Esophagus (tissue), 2 donors: ENCODE results near the gene MRPS18A. TPM values are rescaled to one million over a fixed set of nuclear protein-coding genes. Genes with fewer than 3 reads are reported as not detected.

Experiments used
- H3K27ac ChIP-seq, 2 donors: one replicate each; pipeline ENCODE4 v1.5.1; 2013; ENCODE audit warnings: low read depth in 2 of 2, mild to moderate bottlenecking in 2 of 2, inconsistent platforms in 1 of 2, low read length in 1 of 2, moderate library complexity in 1 of 2
- H3K27me3 ChIP-seq, 2 donors: one replicate each; pipeline ENCODE4 v1.6.1; 2013; ENCODE audit warnings: low read length in 2 of 2, control low read depth in 1 of 2, mild to moderate bottlenecking in 1 of 2; ENCODE audit not compliant: insufficient read depth in 2 of 2, control insufficient read depth in 1 of 2
- H3K36me3 ChIP-seq, 2 donors: one replicate each; pipeline ENCODE4 v1.6.1; 2013; ENCODE audit warnings: low read length in 1 of 2; ENCODE audit not compliant: control insufficient read depth in 2 of 2, insufficient read depth in 2 of 2
- H3K4me1 ChIP-seq, 2 donors: one replicate each; pipeline ENCODE4 v1.6.1; 2013; ENCODE audit warnings: low read length in 1 of 2; ENCODE audit not compliant: control insufficient read depth in 2 of 2, insufficient read depth in 2 of 2
- H3K4me3 ChIP-seq, 2 donors: one replicate each; pipeline ENCODE4 v1.5.1; 2013; ENCODE audit warnings: low read length in 2 of 2, mild to moderate bottlenecking in 2 of 2, low read depth in 1 of 2, moderate library complexity in 1 of 2
- H3K9me3 ChIP-seq, 2 donors: one replicate each; pipeline ENCODE4 v1.6.1; 2013; ENCODE audit warnings: mild to moderate bottlenecking in 2 of 2, low read depth in 1 of 2, low read length in 1 of 2, moderate library complexity in 1 of 2; ENCODE audit not compliant: control insufficient read depth in 2 of 2, insufficient read depth in 1 of 2
- WGBS, 2 donors: extraction: QIAGEN DNeasy Blood & Tissue Kit; methylation state at CpG; one replicate each; pipeline ENCODE4 v1.1.7; 2013; 5-methylcytosine and 5-hydroxymethylcytosine counted together
- polyA plus RNA-seq, 2 donors: library from polyadenylated mRNA; stranded (reverse); fragments of 200-250 nt; gene quantifications; one replicate each; pipeline ENCODE4 v1.2.3, GENCODE V29; 2013
- donor health status: healthy with polysubstance abuse.
- donor health status: Bipolar disorder and iron deficiency.

Gene MRPS18A
- polyA plus RNA-seq, 2 donors, result 33.3 to 70.0 TPM

GRCh38 chr6:43708860-43709653, 21.5 kb upstream of the MRPS18A start:
- WGBS, 2 donors, result 43 to 53% methylated on average over 5 of the region's 5 CpGs
- no peaks in the 10 kb centered on the region for H3K36me3 ChIP-seq
- peak overlapping the region; percentile 43 to 48 for H3K27ac ChIP-seq
- no peaks in the 10 kb centered on the region for H3K9me3 ChIP-seq
- no peak overlapping the region for H3K4me3 ChIP-seq
- peaks cover 0 to 1% of the 10 kb centered on the region in 2 donors for H3K4me1 ChIP-seq
- H3K27me3 ChIP-seq, result no peaks in the 10 kb centered on the region

- Histone ChIP-seq H3K36me3 (no peaks in the 10 kb centered on the region), H3K4me1 (peaks cover 3 to 5% of the 10 kb centered on the region in 2 donors), H3K27me3 (no peaks in the 10 kb centered on the region), H3K27ac (no peak overlapping the region), H3K9me3 (no peaks in the 10 kb centered on the region), H3K4me3 (no peak overlapping the region)
- WGBS, 2 donors, result 64 to 66% methylated on average over 1 of the region's 1 CpG
Measured at GRCh38 chr6:43707767-43708166, 20.2 kb upstream of the MRPS18A start.

GRCh38 chr6:43707269-43707668, 19.7 kb upstream of the MRPS18A start:
- H3K36me3 ChIP-seq, result no peaks in the 10 kb centered on the region
- H3K27ac ChIP-seq, result no peak overlapping the region
- H3K27me3 ChIP-seq, result no peaks in the 10 kb centered on the region
- peaks cover 3 to 5% of the 10 kb centered on the region in 2 donors for H3K4me1 ChIP-seq
- H3K4me3 ChIP-seq, result no peak overlapping the region
- 89 to 91% methylated on average over 7 of the region's 7 CpGs for WGBS, 2 donors
- no peaks in the 10 kb centered on the region for H3K9me3 ChIP-seq

GRCh38 chr6:43706788-43707187, 19.2 kb upstream of the MRPS18A start:
- 67 to 76% methylated on average over 8 of the region's 8 CpGs for WGBS, 2 donors
- no peaks in the 10 kb centered on the region for H3K27me3 ChIP-seq
- H3K36me3 ChIP-seq, result no peaks in the 10 kb centered on the region
- no peak overlapping the region for H3K27ac ChIP-seq
- H3K4me1 ChIP-seq, result peaks cover 3 to 9% of the 10 kb centered on the region in 2 donors
- H3K4me3 ChIP-seq, result no peak overlapping the region
- no peaks in the 10 kb centered on the region for H3K9me3 ChIP-seq

- H3K9me3 ChIP-seq, result no peaks in the 10 kb centered on the region
- H3K4me1 ChIP-seq, result peaks cover 3 to 9% of the 10 kb centered on the region in 2 donors
- H3K4me3 ChIP-seq, result no peak overlapping the region
- peak overlapping the region in 1 of 2 donors; percentile 8 for H3K27ac ChIP-seq
- no peaks in the 10 kb centered on the region for H3K27me3 ChIP-seq
- 38 to 39% methylated on average over 3 of the region's 3 CpGs for WGBS, 2 donors
- H3K36me3 ChIP-seq, result no peaks in the 10 kb centered on the region
Measured at GRCh38 chr6:43705996-43706395, 18.4 kb upstream of the MRPS18A start.

- Histone ChIP-seq H3K27ac (peak overlapping the region; percentile 73 to 92), H3K4me3 (no peak overlapping the region), H3K9me3 (no peaks in the 10 kb centered on the region), H3K36me3 (no peaks in the 10 kb centered on the region), H3K27me3 (no peaks in the 10 kb centered on the region), H3K4me1 (peaks cover 6 to 17% of the 10 kb centered on the region in 2 donors)
- 75 to 76% methylated on average over 8 of the region's 8 CpGs for whole genome bisulfite sequencing, 2 donors
Measured at GRCh38 chr6:43703512-43704429, 16.2 kb upstream of the MRPS18A start.

GRCh38 chr6:43702534-43703440, 15.2 kb upstream of the MRPS18A start:
- WGBS, 2 donors, result 18 to 23% methylated on average over 14 to 15 of the region's 15 CpGs
- no peaks in the 10 kb centered on the region for H3K9me3 ChIP-seq
- H3K4me1 ChIP-seq, result peaks cover 6 to 18% of the 10 kb centered on the region in 2 donors
- no peak overlapping the region for H3K4me3 ChIP-seq
- H3K27ac ChIP-seq, result peak overlapping the region; percentile 73 to 92
- no peaks in the 10 kb centered on the region for H3K27me3 ChIP-seq
- H3K36me3 ChIP-seq, result no peaks in the 10 kb centered on the region

GRCh38 chr6:43702171-43702533, 14.6 kb upstream of the MRPS18A start:
- Histone ChIP-seq H3K4me3 (no peak overlapping the region), H3K36me3 (no peaks in the 10 kb centered on the region), H3K4me1 (peaks cover 6 to 18% of the 10 kb centered on the region in 2 donors), H3K27me3 (no peaks in the 10 kb centered on the region), H3K27ac (peak overlapping the region; percentile 73 to 92), H3K9me3 (no peaks in the 10 kb centered on the region)
- 16 to 17% methylated on average over 2 of the region's 2 CpGs for WGBS, 2 donors
